T-helper 17 cell (primary cell): Measurements from ENCODE around the gene NKX2-8. TPM values are rescaled to one million over a fixed set of nuclear protein-coding genes. Genes with fewer than 3 reads are reported as not detected.
A peak's percentile ranks its signal among the peaks of the same experiment; 100 is the strongest.

Experiments used
- ATAC-seq: fragments of 150-1000 bp; cut with Tn5 transposase; 2 replicates; pipeline ENCODE4 v1.10.0; 2021; ENCODE audit warnings: mild to moderate bottlenecking, moderate library complexity
- DNase-seq, 3 donors: peaks; one replicate each; pipeline versions ENCODE4 v3.0.0 to v3.0.0-alpha.2; 2020 to 2021
- H3K9me3 ChIP-seq: one replicate; pipeline ENCODE4 v1.7.0; 2013; ENCODE audit warnings: low read length, mild to moderate bottlenecking; ENCODE audit not compliant: control insufficient read depth, poor library complexity, severe bottlenecking
- H3K27ac Mint-ChIP-seq: one replicate; pipeline ENCODE4 v1.8.0; 2022; ENCODE audit warnings: mild to moderate bottlenecking, moderate library complexity, mixed read lengths
- H3K27me3 Mint-ChIP-seq: one replicate; pipeline ENCODE4 v1.8.0; 2022; ENCODE audit warnings: mixed read lengths
- H3K36me3 Mint-ChIP-seq: one replicate; pipeline ENCODE4 v1.8.0; 2022; ENCODE audit warnings: low read depth, mixed read lengths
- H3K4me1 Mint-ChIP-seq: one replicate; pipeline ENCODE4 v1.8.0; 2022; ENCODE audit warnings: mild to moderate bottlenecking, mixed read lengths
- H3K4me3 Mint-ChIP-seq: one replicate; pipeline ENCODE4 v1.8.0; 2022; ENCODE audit warnings: mild to moderate bottlenecking, moderate library complexity, mixed read lengths
- total RNA-seq, 4 donors: library from RNA in 2 of 4; stranded (reverse) in 2 of 4; gene quantifications; one replicate each; pipeline ENCODE4 v1.2.3 and lab custom pipeline; 2022 to 2026

The NKX2-8 gene
- total RNA-seq (not detected), total RNA-seq (lab: John Stamatoyannopoulos, UW) (0 reads per million in 2 donors)

DNA sequence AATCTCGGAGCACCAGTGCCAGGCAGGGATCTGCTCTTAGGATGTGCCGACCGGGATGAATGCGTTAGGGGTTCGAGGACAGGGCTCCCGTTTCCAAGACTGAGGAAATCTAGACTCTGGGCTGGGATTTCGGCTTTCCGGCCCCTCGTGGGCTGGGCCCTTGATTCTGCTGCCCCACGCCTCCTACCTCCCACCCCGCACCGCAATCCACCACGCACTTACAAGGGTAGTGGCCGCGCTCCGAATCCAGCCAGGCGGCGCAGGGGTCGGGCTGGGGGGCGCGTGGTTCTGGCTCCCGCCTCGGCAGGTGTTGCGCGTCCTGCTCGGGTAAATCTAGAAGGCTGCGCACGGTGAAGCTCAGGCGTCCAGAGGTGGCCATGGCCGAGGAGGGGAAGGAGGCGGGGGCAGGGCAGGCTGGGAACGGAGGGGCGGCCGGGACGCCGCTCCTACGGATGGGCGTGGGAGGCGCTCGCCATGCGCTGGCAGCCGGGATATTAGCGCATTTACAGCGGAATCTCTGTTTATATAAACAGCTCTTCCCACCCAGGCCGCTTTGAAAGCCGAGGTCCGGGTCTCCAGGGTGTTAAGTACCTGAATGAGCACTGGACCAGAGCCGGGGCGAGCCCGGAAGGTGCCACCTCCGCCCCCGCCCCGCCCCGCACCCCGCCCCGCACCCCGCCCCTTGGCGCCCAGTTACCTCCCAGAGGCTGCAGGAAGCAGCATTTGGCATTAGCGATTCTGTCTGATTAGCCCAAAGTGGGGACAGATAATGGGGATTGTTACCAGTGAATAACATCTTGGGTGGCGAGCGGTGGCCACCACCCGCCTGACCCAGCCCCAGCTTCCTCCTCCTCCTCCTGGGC, at the start of gene NKX2-8:
Gene NKX2-8, minus strand, starts transcription at position 604 of the 863 bp plus-strand sequence. Its CDS starts 225 bp downstream, at position 379.
- no peak for DNase-seq
- no peak for ATAC-seq
- Mint-ChIP-seq H3K27ac (no peak within 1 kb of the TSS), H3K4me1 (peaks cover 2% of the 10 kb centered on the region), H3K27me3 (peaks cover 36% of the 10 kb centered on the region), H3K36me3 (no peaks in the 10 kb centered on the region), H3K4me3 (peak within 1 kb of the TSS; percentile 43)
- no peaks in the 10 kb centered on the region for H3K9me3 ChIP-seq

DNA sequence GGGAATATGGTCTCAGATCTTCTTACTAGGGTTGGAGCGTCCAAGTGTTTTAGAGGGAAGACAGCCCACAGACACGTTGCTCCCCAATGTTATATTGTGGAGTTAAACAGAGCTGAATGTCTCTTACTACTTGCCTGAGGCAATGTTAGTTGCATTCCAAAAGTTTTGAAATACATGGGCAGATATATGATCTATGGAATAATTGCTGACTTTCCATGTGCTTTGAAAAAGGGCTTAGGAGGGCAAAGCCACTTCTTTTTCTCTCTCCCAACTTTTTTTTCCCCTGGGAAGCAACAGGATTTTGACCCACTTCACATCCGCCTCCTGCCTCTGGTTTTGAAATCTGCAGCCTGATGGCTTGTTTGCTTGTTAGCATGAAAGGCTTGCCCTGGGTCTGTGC, 45.6 kb upstream of the NKX2-8 start:
- H3K36me3 Mint-ChIP-seq = peaks cover 2% of the 10 kb centered on the region
- H3K4me1 Mint-ChIP-seq = no peaks in the 10 kb centered on the region
- no peak for ATAC-seq
- peaks cover 46% of the 10 kb centered on the region for H3K27me3 Mint-ChIP-seq
- no peaks in the 10 kb centered on the region for H3K9me3 ChIP-seq
- no peak overlapping the region for H3K4me3 Mint-ChIP-seq
- no peak for DNase-seq
- H3K27ac Mint-ChIP-seq = no peak overlapping the region

DNA sequence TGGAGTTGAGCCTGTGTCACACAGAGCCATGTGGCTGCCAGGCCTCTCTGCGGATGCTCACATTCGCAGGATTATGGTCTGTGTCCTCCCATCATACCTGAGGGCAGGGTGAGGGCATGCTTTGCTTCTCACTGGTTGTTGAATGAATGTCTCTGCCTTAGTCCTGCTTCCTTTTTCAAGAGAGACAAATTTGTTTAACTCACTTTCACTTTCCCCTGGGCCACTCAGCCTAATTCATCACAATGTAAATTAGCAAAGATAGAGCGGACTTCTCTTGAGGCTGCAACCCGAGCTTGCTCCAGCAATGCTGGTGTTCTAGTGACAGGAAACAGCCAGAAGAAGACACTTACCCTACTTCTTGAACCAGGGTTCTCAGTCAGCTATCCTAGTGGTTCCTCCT, 43.7 kb upstream of the NKX2-8 start:
- H3K4me3 Mint-ChIP-seq = no peak overlapping the region
- no peaks in the 10 kb centered on the region for H3K9me3 ChIP-seq
- no peak overlapping the region for H3K27ac Mint-ChIP-seq
- DNase-seq (no peak), ATAC-seq (no peak)
- H3K27me3 Mint-ChIP-seq = peaks cover 41% of the 10 kb centered on the region
- no peaks in the 10 kb centered on the region for H3K4me1 Mint-ChIP-seq
- H3K36me3 Mint-ChIP-seq = peaks cover 2% of the 10 kb centered on the region

DNA sequence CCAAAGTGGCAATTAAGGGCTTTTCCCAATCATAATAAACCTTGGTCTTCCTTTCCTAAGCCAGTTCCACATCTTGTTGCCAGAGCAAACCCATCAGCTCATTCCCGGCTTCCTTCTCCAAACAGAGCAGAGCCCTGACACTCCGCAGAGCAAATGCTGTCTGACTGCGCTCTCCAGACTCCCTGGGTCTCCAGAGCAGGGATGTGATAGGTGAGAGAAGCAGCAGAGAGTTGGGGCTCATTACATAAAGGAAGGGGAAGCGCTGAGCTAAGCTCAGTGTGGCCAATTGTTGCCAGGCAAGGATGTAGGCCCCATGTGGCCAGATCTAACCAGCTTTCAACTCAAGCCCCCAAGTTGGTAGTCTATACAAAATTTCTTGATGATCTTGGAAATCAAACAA, 43.0 kb upstream of the NKX2-8 start:
- H3K36me3 Mint-ChIP-seq = peaks cover 2% of the 10 kb centered on the region
- DNase-seq (no peak), ATAC-seq (no peak)
- H3K4me3 Mint-ChIP-seq = no peak overlapping the region
- H3K27me3 Mint-ChIP-seq = peaks cover 35% of the 10 kb centered on the region
- no peaks in the 10 kb centered on the region for H3K9me3 ChIP-seq
- H3K4me1 Mint-ChIP-seq = no peaks in the 10 kb centered on the region
- H3K27ac Mint-ChIP-seq = no peak overlapping the region

DNA sequence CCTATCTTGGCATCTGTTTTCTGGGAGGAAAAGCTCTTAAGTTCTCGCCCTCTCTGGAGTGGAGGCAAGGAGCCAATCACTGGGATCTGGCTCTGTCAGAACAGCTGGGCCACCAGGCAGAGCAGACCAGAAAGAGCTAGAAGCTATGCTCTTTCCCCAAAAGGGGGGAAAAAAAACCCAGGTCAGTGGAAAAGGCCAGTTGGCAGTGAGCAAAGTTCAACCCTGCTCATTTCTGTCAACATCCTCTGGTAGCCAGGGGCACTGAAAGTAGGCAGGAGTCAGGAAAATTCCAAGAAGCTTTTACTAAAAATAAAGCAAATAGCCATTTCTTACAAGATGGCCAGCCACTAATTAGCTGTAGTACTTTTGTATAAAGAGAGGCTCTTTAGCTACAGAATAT, 42.6 kb upstream of the NKX2-8 start:
- ATAC-seq (no peak), DNase-seq (no peak)
- H3K9me3 ChIP-seq = no peaks in the 10 kb centered on the region
- no peak overlapping the region for H3K4me3 Mint-ChIP-seq
- H3K27ac Mint-ChIP-seq = no peak overlapping the region
- H3K27me3 Mint-ChIP-seq = peaks cover 34% of the 10 kb centered on the region
- peaks cover 2% of the 10 kb centered on the region for H3K36me3 Mint-ChIP-seq
- H3K4me1 Mint-ChIP-seq = no peaks in the 10 kb centered on the region

DNA sequence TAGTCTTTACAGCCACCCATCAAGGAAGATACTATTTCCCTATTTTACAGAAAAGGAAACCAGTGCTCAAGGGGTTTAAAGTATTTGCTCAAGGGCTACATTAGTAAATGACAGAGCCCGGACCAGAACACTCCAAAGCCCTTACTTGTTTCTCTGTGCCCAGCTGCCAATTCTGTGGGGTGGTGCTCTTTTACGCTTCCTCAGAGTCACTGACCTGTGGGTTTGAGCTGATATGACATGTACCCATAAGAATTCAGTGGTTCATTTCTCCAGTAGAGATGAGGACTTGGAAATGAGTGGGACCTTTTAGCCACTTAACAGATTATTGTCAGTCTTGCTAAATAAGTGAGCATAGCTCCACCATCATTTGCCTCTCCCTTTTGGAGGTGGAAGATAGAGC, 37.4 kb upstream of the NKX2-8 start:
- Mint-ChIP-seq H3K27me3 (no peaks in the 10 kb centered on the region), H3K36me3 (no peaks in the 10 kb centered on the region)
- ATAC-seq = no peak

DNA sequence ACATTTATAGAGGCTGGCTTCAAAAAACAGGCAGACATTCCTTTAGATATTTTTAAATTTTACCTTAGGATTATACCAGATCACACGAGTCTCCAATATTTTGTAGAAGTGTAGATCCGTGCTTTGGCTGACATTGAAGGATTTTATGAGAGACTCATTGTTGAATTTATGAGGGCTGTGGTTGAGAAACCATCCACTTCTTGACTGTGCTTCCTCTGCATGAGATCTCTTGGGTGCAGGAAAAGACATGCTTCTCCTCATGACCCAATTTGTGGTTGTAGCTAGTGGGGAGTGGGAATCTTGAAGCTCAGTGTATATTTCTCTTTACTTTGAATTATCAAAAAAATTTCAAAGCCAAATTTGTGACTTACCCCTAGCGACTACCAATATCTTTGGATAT, 36.7 kb upstream of the NKX2-8 start:
- H3K36me3 Mint-ChIP-seq = no peaks in the 10 kb centered on the region
- DNase-seq (no peak), ATAC-seq (no peak)
- H3K27ac Mint-ChIP-seq = no peak overlapping the region
- no peaks in the 10 kb centered on the region for H3K27me3 Mint-ChIP-seq
- H3K4me3 Mint-ChIP-seq = no peak overlapping the region
- H3K4me1 Mint-ChIP-seq = no peaks in the 10 kb centered on the region
- no peaks in the 10 kb centered on the region for H3K9me3 ChIP-seq

More for the DNA sequence above, 37.4 kb upstream of the NKX2-8 start:
- DNase-seq = no peak
- H3K27ac Mint-ChIP-seq = no peak overlapping the region
- no peak overlapping the region for H3K4me3 Mint-ChIP-seq
- H3K9me3 ChIP-seq = no peaks in the 10 kb centered on the region
- no peaks in the 10 kb centered on the region for H3K4me1 Mint-ChIP-seq

DNA sequence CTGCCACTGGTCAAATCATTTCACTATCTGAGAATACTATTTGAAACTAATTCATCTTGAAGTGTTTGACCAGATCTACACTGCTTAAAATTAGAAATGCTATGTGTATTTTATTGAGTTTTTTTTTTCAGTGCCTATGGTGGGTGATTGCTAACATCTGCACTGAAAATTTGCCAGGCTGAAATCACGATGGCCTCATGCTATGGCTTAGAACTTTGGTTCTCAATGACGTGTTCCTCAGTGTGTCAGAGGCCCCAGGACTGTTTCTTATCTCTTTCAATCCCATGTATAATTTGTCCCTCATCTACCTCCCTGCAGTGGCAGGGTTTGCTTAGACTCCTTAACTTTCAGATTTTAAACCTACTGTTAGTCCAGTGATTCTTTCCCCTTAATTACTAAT, 36.2 kb upstream of the NKX2-8 start:
- no peak for DNase-seq
- no peak overlapping the region for H3K27ac Mint-ChIP-seq

DNA sequence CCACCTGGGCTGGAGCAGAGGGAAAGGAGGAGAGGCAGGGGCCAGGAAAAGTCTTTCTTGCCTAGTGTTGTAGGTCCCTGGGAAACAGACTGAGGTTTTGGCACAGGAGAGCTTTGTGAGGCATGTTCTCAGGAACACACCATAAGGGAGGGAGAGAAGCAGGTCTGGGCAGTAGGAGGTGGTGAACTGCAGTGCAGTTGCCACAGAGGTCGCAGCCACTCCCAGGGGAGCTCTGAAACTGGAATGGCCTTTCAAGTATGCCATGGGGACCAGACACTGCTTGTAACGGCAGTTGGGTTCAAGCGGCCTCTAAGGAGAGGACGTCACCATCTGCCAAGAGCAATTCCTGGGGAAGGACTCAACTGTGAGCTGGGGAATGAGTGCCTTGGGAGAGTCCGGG, 35.4 kb upstream of the NKX2-8 start:
- Mint-ChIP-seq H3K4me1 (no peaks in the 10 kb centered on the region), H3K36me3 (no peaks in the 10 kb centered on the region), H3K27ac (no peak overlapping the region), H3K27me3 (no peaks in the 10 kb centered on the region), H3K4me3 (no peak overlapping the region)
- no peaks in the 10 kb centered on the region for H3K9me3 ChIP-seq
- ATAC-seq = no peak
- DNase-seq = no peak

More for the DNA sequence above, 36.2 kb upstream of the NKX2-8 start:
- Mint-ChIP-seq H3K4me3 (no peak overlapping the region), H3K27me3 (no peaks in the 10 kb centered on the region), H3K4me1 (no peaks in the 10 kb centered on the region), H3K36me3 (no peaks in the 10 kb centered on the region)
- ATAC-seq = no peak
- no peaks in the 10 kb centered on the region for H3K9me3 ChIP-seq

DNA sequence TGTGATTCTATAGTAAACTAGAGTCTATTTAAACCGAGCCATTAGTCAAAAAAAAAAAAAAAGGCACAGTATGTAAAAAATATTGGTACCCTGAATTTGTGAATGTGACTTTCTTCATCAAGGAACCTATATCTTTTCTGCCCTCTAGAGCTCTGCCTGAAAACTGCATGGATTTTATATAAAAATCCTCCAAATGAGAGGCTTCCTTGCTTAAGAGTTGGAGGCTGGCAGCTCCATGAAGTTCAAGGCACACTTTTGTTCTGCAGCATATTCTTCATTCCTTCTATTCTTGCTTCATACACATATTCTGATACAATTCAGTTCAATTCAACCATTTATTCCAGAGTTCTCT, 23.1 kb upstream of the NKX2-8 start:
- H3K9me3 ChIP-seq = no peaks in the 10 kb centered on the region
- no peaks in the 10 kb centered on the region for H3K4me1 Mint-ChIP-seq
- H3K36me3 Mint-ChIP-seq = no peaks in the 10 kb centered on the region
- no peak overlapping the region for H3K4me3 Mint-ChIP-seq
- H3K27me3 Mint-ChIP-seq = peaks cover 13% of the 10 kb centered on the region
- ATAC-seq (no peak), DNase-seq (no peak)
- no peak overlapping the region for H3K27ac Mint-ChIP-seq

DNA sequence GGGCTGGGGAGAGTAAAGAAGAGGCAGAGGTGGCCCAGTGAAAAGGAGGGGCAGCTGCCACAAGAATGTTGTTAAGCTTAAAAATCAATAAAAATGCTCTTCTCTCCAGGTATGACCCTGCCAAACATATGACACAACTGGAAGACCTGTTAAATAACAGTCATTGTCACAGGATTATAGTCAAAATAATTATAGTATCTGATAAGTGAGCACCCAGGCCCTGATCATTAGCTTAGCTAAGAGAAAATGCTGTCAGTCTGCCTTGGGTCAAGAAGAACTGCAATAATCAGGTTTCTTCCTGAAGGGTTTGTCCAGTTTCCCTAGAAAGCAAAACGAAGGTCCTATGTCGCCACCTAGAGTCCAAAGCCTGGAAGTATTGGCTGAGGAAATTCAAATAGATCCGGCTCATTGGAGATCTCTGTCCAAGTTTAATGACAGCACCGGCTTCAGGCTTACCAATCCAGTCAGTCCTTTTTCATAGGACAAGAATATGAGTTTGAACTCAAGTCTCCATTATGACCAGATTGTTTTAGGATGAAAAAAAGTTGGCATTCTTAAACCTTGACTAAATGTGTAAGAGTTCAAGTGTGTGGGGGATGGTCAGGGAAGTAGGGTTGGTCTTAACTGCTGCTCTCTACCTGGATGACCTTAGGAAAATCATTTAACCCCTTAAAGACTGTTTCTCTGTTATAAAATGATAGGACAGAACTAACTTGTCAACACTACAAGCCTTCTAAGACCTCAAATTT, 22.5 kb upstream of the NKX2-8 start:
- Mint-ChIP-seq H3K27ac (no peak overlapping the region), H3K36me3 (no peaks in the 10 kb centered on the region), H3K4me3 (no peak overlapping the region), H3K4me1 (no peaks in the 10 kb centered on the region), H3K27me3 (peaks cover 18% of the 10 kb centered on the region)
- no peak for DNase-seq
- no peak for ATAC-seq
- no peaks in the 10 kb centered on the region for H3K9me3 ChIP-seq

DNA sequence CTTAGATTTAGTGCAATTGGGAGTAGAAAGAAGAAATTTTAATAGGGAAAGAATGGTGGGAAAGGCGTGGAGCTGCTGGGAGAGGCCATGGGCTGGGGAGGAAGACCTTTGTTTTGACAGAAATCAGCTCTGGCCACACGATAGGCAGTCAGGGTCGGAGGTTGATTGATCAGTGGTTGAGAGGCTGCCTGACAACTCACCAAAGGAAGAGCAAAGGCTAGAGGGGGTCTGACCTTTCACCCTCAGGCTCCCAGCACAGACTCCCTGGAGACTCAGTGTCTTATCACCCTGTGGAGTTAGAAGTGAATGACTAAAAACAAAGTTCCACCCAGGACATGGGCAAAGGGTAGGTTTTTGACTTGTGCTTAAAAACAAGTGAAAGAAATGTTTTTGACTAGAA, 18.0 kb upstream of the NKX2-8 start:
- no peak overlapping the region for H3K27ac Mint-ChIP-seq
- no peak for DNase-seq
- H3K4me1 Mint-ChIP-seq = no peaks in the 10 kb centered on the region
- H3K36me3 Mint-ChIP-seq = no peaks in the 10 kb centered on the region
- peaks cover 39% of the 10 kb centered on the region for H3K27me3 Mint-ChIP-seq
- no peaks in the 10 kb centered on the region for H3K9me3 ChIP-seq
- H3K4me3 Mint-ChIP-seq = no peak overlapping the region
- ATAC-seq = no peak

DNA sequence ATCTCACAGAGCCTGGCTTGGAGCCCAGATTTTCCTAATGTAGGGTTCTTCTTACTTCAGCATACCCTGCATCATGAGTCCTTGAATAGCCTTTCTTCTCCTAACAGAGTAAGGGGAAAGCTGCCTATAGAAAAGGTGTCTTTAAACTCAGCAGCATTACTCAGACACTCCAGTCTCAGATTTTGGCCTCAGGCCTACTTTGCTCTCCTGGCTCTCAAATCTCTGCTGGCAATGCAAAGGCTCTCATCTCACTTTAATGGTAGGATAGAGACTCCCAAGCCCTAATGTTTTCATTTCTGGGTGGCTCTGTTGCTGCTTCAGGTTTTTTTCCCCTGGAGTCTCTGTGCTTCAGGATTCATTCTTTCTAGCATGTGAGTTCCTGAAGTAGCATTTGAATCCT, 9.1 kb upstream of the NKX2-8 start:
- Mint-ChIP-seq H3K4me3 (no peak overlapping the region), H3K27me3 (peaks cover 84% of the 10 kb centered on the region), H3K36me3 (no peaks in the 10 kb centered on the region), H3K27ac (no peak overlapping the region), H3K4me1 (peaks cover 2% of the 10 kb centered on the region)
- ATAC-seq (no peak), DNase-seq (no peak)
- no peaks in the 10 kb centered on the region for H3K9me3 ChIP-seq
